HCT116 (cell line): Measurements from ENCODE around the gene ZNF646. TPM values are rescaled to one million over a fixed set of nuclear protein-coding genes. Genes with fewer than 3 reads are reported as not detected.

Source experiments
- ATAC-seq: fragments of 200-7000 bp; cut with Tn5 transposase; 2 replicates; pipeline ENCODE4 v1.9.1; 2020; ENCODE audit warnings: mild to moderate bottlenecking, moderate library complexity
- BruUV-seq: library from RNA; stranded (reverse); fragments of 400-500 nt; replicated peaks from 2 replicates; lab custom pipeline; 2021; lab: Mats Ljungman, UMichigan
- CTCF ChIA-PET: fragments of 300-600 bp; sonication (Branson Sonifier 250); formaldehyde crosslinking; loops from one replicate; lab custom pipeline; 2021; ENCODE audit warnings: antibody characterized with exemption; lab: Charles Lee
- POLR2A ChIA-PET: fragments of 300-600, 350-600 bp; sonication (Branson Sonifier 250); formaldehyde crosslinking; loops from one replicate; lab custom pipeline; 2021; ENCODE audit warnings: antibody characterized with exemption; lab: Charles Lee
- RAD21 ChIA-PET, 2 experiments: fragments of 300-600 bp; sonication (Branson Sonifier 250); formaldehyde crosslinking; loops; one replicate each; lab custom pipeline; 2023; ENCODE audit warnings: low total read pairs in 2 of 2; ENCODE audit not compliant: uncharacterized antibody in 2 of 2, unreplicated experiment in 2 of 2, low non-redundant PET in 1 of 2; lab: Charles Lee
- DNase-seq: peaks from one replicate; pipeline ENCODE4 v3.0.0-alpha.2; 2010; ENCODE audit warnings: low read depth, low spot score
- H2AFZ ChIP-seq: fragments of 200-600 bp; shearing (Covaris generic), sonication (generic); 2 replicates; pipeline ENCODE4 v1.6.1; 2017; ENCODE audit warnings: low read depth, mixed run types, mixed read lengths, antibody characterized with exemption, low read length; ENCODE audit not compliant: poor library complexity, severe bottlenecking
- H3K27ac ChIP-seq: 2 replicates; pipeline ENCODE4 v1.5.1; 2012; ENCODE audit warnings: low read depth, low read length
- H3K27me3 ChIP-seq: fragments of 200-600 bp; sonication (generic); 2 replicates; pipeline ENCODE4 v1.6.1; 2016; ENCODE audit warnings: mixed run types, low read length, mixed read lengths; ENCODE audit not compliant: insufficient read depth
- H3K36me3 ChIP-seq, 2 experiments: fragments of 200-500 bp in 1 of 2; fragments of 200-600 bp in 1 of 2; sonication (Bioruptor generic) in 1 of 2; sonication (generic) in 1 of 2; 2 replicates each; pipeline versions ENCODE4 v1.5.1 to v1.6.1; 2014 to 2016; ENCODE audit warnings: low read length in 2 of 2, inconsistent platforms in 1 of 2, mixed read lengths in 1 of 2, mixed run types in 1 of 2; ENCODE audit not compliant: insufficient read depth in 2 of 2, control insufficient read depth in 1 of 2
- H3K4me1 ChIP-seq, 2 experiments: fragments of 200-600 bp in 1 of 2; sonication (generic) in 1 of 2; 2 replicates each; pipeline versions ENCODE4 v1.5.1 to v1.6.1; 2012 to 2017; ENCODE audit warnings: low read length in 2 of 2, inconsistent platforms in 1 of 2, mild to moderate bottlenecking in 1 of 2, mixed read lengths in 1 of 2, mixed run types in 1 of 2, moderate library complexity in 1 of 2; ENCODE audit not compliant: insufficient read depth in 2 of 2, control insufficient read depth in 1 of 2
- H3K4me2 ChIP-seq: fragments of 200-600 bp; sonication (generic); 2 replicates; pipeline ENCODE4 v1.6.1; 2017; ENCODE audit warnings: mixed run types, low read length, mixed read lengths
- H3K4me3 ChIP-seq, 2 experiments: fragments of 200-600 bp in 1 of 2; sonication (generic) in 1 of 2; replicated peaks in 1 of 2; 2 replicates each; pipeline ENCODE4 v1.5.1; 2011 to 2016; ENCODE audit warnings: low read length in 2 of 2, control low read depth in 1 of 2, low read depth in 1 of 2, mild to moderate bottlenecking in 1 of 2, mixed read lengths in 1 of 2, mixed run types in 1 of 2
- H3K79me2 ChIP-seq: fragments of 200-600 bp; sonication (generic); 2 replicates; pipeline ENCODE4 v1.6.1; 2017; ENCODE audit warnings: mild to moderate bottlenecking, mixed run types, low read length, moderate library complexity, mixed read lengths; ENCODE audit not compliant: insufficient read depth
- H3K9ac ChIP-seq: fragments of 200-600 bp; sonication (generic); 2 replicates; pipeline ENCODE4 v1.6.1; 2016; ENCODE audit warnings: low read length, mixed read lengths
- H3K9me2 ChIP-seq: fragments of 200-600 bp; sonication (generic), shearing (Covaris generic); 2 replicates; pipeline ENCODE4 v1.6.1; 2017; ENCODE audit warnings: mixed run types, mild to moderate bottlenecking, moderate library complexity; ENCODE audit not compliant: insufficient read depth
- H3K9me3 ChIP-seq, 2 experiments: fragments of 200-500 bp in 1 of 2; fragments of 200-600 bp in 1 of 2; sonication (Bioruptor generic) in 1 of 2; sonication (generic) in 1 of 2; 2 replicates each; pipeline ENCODE4 v1.6.1; 2014 to 2017; ENCODE audit warnings: low read length in 2 of 2, mixed read lengths in 2 of 2, inconsistent platforms in 1 of 2, low read depth in 1 of 2, mild to moderate bottlenecking in 1 of 2, mixed run types in 1 of 2, moderate library complexity in 1 of 2; ENCODE audit not compliant: control insufficient read depth in 1 of 2, insufficient read depth in 1 of 2
- H4K20me1 ChIP-seq: fragments of 200-600 bp; sonication (generic), shearing (Covaris generic); 2 replicates; pipeline ENCODE4 v1.6.1; 2017; ENCODE audit warnings: mixed run types, mild to moderate bottlenecking, moderate library complexity; ENCODE audit not compliant: insufficient read depth
- CBX3 ChIP-seq: IDR thresholded peaks from 2 replicates; pipeline ENCODE4 v1.6.1; 2012; ENCODE audit warnings: low read depth
- CEBPB ChIP-seq: IDR thresholded peaks from 2 replicates; pipeline ENCODE4 v1.6.1; 2012; ENCODE audit warnings: low read depth
- EZH2 ChIP-seq: fragments of 200-600 bp; sonication (generic); IDR thresholded peaks from 2 replicates; pipeline ENCODE4 v1.6.1; 2017; ENCODE audit warnings: antibody characterized with exemption, mixed run types
- POLR2AphosphoS5 ChIP-seq: IDR thresholded peaks from 2 replicates; pipeline ENCODE4 v1.6.1; 2011; ENCODE audit warnings: mild to moderate bottlenecking, low read depth, low read length, moderate library complexity
- RAD21 ChIP-seq: IDR thresholded peaks from 2 replicates; pipeline ENCODE4 v1.6.1; 2012; ENCODE audit warnings: low read depth, mild to moderate bottlenecking
- SP1 ChIP-seq: IDR thresholded peaks from 2 replicates; pipeline ENCODE4 v1.6.1; 2012; ENCODE audit warnings: low read depth
- SRF ChIP-seq: IDR thresholded peaks from 2 replicates; pipeline ENCODE4 v1.6.1; 2012; ENCODE audit warnings: low read depth
- TCF7L2 ChIP-seq: IDR thresholded peaks from 2 replicates; pipeline ENCODE4 v1.7.0; 2011; ENCODE audit warnings: borderline replicate concordance, inconsistent platforms; ENCODE audit not compliant: insufficient read depth, insufficient read length; ENCODE audit errors: extremely low read depth
- ZFX ChIP-seq: fragments of 450-650 bp; IDR thresholded peaks from 2 replicates; pipeline ENCODE4 v1.6.1; 2017
- intact Hi-C: fragments of 100-400 bp; cut with micrococcal nuclease; formaldehyde crosslinking; loops from 2 replicates; pipeline ENCODE4 v1.10.0; 2022
- total RNA-seq: library from RNA; stranded (reverse); gene quantifications from one replicate; pipeline ENCODE4 v1.2.1, GENCODE V29; 2021; ENCODE audit not compliant: unreplicated experiment
- TF ChIP-seq, protein P1 (sequence below): IDR thresholded peaks from 2 replicates; pipeline ENCODE4 v1.6.1; 2012
- TF ChIP-seq, protein P2 (sequence below): IDR thresholded peaks from 2 replicates; pipeline ENCODE4 v1.6.1; 2012
- TF ChIP-seq, protein P3 (sequence below), 3 experiments: fragments of 200-600 bp in 1 of 3; sonication (generic) in 1 of 3; IDR thresholded peaks in 2 of 3; conservative IDR thresholded peaks in 1 of 3; 2 replicates each; pipeline ENCODE4 v1.5.1; 2012 to 2017; ENCODE audit warnings: low read depth in 2 of 3, low read length in 2 of 3, antibody characterized with exemption in 1 of 3, borderline replicate concordance in 1 of 3, control low read depth in 1 of 3, mild to moderate bottlenecking in 1 of 3, mixed read lengths in 1 of 3, mixed run types in 1 of 3, moderate library complexity in 1 of 3; ENCODE audit not compliant: insufficient read depth in 1 of 3

ZNF646 gene
- total RNA-seq, 1 experiment from 2014 or later = 17.7 TPM

DNA sequence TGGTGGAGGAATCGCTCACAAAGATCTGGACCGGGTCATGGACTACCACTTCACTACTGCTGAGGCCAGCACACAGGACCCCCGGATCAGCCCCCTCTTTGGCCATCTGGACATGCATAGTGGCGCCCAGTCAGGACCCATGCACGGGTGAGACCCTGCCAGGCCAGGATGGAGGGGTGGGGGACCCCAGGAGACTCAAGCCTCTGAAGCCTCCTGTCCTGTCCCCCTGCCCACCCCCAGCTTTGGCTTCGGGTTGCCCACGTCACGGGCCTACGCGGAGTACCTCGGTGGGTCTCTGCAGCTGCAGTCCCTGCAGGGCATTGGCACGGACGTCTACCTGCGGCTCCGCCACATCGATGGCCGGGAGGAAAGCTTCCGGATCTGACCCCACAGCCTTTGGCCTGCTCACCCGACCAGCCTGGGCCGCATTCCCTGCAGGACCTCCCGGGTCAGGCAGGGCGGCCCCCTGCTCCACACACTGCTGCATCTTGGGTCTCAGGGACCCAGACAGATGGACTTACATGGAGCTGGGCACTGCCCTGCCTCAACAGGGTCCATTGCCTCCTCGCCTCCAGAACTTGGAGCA, 37.8 kb downstream of the ZNF646 start:
- peaks cover 29% of the 10 kb centered on the region for H3K79me2 ChIP-seq
- H3K9ac ChIP-seq = no peak overlapping the region
- H3K36me3 ChIP-seq = peaks cover 14 to 39% of the 10 kb centered on the region in 2 experiments
- no peak overlapping the region for H3K4me2 ChIP-seq
- H3K9me2 ChIP-seq = no peaks in the 10 kb centered on the region
- POLR2A ChIA-PET = no interaction called here
- TF ChIP-seq SP1 = no peak
- TF ChIP-seq, protein P1, sequence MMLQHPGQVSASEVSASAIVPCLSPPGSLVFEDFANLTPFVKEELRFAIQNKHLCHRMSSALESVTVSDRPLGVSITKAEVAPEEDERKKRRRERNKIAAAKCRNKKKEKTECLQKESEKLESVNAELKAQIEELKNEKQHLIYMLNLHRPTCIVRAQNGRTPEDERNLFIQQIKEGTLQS = no peak
- no peak for TF ChIP-seq RAD21
- no peak; the same call in 1 of the 2 replicates for TF ChIP-seq POLR2AphosphoS5
- TF ChIP-seq, protein P2, sequence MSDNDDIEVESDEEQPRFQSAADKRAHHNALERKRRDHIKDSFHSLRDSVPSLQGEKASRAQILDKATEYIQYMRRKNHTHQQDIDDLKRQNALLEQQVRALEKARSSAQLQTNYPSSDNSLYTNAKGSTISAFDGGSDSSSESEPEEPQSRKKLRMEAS = no peak
- intact Hi-C loops = no loop called here
- ATAC-seq (no peak), DNase-seq (no peak)
- RAD21 ChIA-PET = no interaction called here
- H3K4me3 ChIP-seq = no peak overlapping the region
- no peaks in the 10 kb centered on the region for H3K27me3 ChIP-seq
- no TSS peak for BruUV-seq
- peaks cover 7 to 43% of the 10 kb centered on the region in 2 experiments; a peak in 3 of 4 replicates for H3K4me1 ChIP-seq
- CTCF ChIA-PET = interaction anchor here (1.0 kb wide), 1 partner anchor 158 kb away, joined by 3 read pairs; no protein-coding TSS in a partner anchor
- H3K27ac ChIP-seq = no peak overlapping the region
- H2AFZ ChIP-seq = no peak overlapping the region
- no peaks in the 10 kb centered on the region for H4K20me1 ChIP-seq
- no peaks in the 10 kb centered on the region for H3K9me3 ChIP-seq

DNA sequence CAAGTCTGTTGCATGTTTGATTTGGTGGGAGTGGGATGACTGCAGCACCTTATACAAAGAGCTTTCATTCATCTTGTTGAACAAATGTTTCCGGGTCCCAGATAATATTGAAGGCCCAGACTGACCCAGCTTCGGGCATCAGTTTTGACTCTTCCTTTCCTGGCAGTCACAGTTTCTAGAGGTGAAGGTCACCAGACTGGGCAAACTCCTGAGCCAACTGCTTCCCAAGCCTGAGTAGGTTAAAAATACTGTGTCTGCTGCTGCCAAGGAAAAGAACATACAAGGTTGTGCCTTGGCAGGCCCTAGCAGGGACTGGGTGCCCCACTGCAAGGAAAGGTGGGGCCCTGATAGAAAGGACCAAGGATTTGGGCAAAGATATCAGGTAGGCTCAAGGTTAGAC, 38.5 kb downstream of the ZNF646 start:
- ATAC-seq (no peak), DNase-seq (no peak)
- intact Hi-C loops = no loop called here
- ChIA-PET POLR2A (no interaction called here), CTCF (no interaction called here), RAD21 (interaction anchor here in 1 of 2 experiments (0.6 kb wide), 1 partner anchor 30 kb away, joined by 3 read pairs; no protein-coding TSS in a partner anchor)
- no peak overlapping the region for H3K9ac ChIP-seq
- no peaks in the 10 kb centered on the region for H3K9me3 ChIP-seq
- no peaks in the 10 kb centered on the region for H4K20me1 ChIP-seq
- no peak overlapping the region for H2AFZ ChIP-seq
- peaks cover 14 to 39% of the 10 kb centered on the region in 2 experiments for H3K36me3 ChIP-seq
- no peaks in the 10 kb centered on the region for H3K27me3 ChIP-seq
- H3K79me2 ChIP-seq = peaks cover 30% of the 10 kb centered on the region
- H3K4me2 ChIP-seq = no peak overlapping the region
- no peaks in the 10 kb centered on the region for H3K9me2 ChIP-seq
- no TSS peak for BruUV-seq
- no peak overlapping the region for H3K4me3 ChIP-seq
- H3K27ac ChIP-seq = no peak overlapping the region
- TF ChIP-seq, protein P1 = no peak
- TF ChIP-seq, protein P3, sequence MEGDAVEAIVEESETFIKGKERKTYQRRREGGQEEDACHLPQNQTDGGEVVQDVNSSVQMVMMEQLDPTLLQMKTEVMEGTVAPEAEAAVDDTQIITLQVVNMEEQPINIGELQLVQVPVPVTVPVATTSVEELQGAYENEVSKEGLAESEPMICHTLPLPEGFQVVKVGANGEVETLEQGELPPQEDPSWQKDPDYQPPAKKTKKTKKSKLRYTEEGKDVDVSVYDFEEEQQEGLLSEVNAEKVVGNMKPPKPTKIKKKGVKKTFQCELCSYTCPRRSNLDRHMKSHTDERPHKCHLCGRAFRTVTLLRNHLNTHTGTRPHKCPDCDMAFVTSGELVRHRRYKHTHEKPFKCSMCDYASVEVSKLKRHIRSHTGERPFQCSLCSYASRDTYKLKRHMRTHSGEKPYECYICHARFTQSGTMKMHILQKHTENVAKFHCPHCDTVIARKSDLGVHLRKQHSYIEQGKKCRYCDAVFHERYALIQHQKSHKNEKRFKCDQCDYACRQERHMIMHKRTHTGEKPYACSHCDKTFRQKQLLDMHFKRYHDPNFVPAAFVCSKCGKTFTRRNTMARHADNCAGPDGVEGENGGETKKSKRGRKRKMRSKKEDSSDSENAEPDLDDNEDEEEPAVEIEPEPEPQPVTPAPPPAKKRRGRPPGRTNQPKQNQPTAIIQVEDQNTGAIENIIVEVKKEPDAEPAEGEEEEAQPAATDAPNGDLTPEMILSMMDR (IDR thresholded peaks at IDR 0.05 in 2 of 3, conservative IDR thresholded peaks at IDR 0.05 in 1 of 3; ENCODE audit: borderline replicate concordance in 1 of 3, insufficient read depth in 1 of 3, low read depth in 2 of 3, low read length in 2 of 3) = no peak
- TF ChIP-seq TCF7L2 (no peak), SRF (no peak), CBX3 (no peak), EZH2 (no peak), ZFX (no peak), CEBPB (no peak)
- peaks cover 4 to 38% of the 10 kb centered on the region in 2 experiments; a peak in 3 of 4 replicates for H3K4me1 ChIP-seq
